K562 (cell line): ENCODE measurements around the gene NF1. TPM values are rescaled to one million over a fixed set of nuclear protein-coding genes. Genes with fewer than 3 reads are reported as not detected.
"Not testable (repeated sequence)": the region's sequence is repeated elsewhere in the genome, so short reads cannot be mapped to it uniquely, and the experiment has no call there.

Experiments used
- ATAC-seq: fragments of 200-7000 bp; cut with Tn5 transposase; 3 replicates; pipeline ENCODE4 v1.9.1; 2020; ENCODE audit warnings: moderate library complexity
- BruUV-seq: library from RNA; stranded (reverse); fragments of 400-500 nt; replicated peaks from 2 replicates; lab custom pipeline; 2021; lab: Mats Ljungman, UMichigan
- CTCF ChIA-PET: fragments of 300-600 bp; formaldehyde crosslinking; extraction: SDS; loops from one replicate; lab custom pipeline; 2021; ENCODE audit warnings: low intra/inter-chr PET ratio; lab: Yijun Ruan, JAX
- POLR2A ChIA-PET: fragments of 300-600, 350-650 bp; sonication (Branson Sonifier 250); formaldehyde crosslinking; extraction: SDS; loops from one replicate; lab custom pipeline; 2021; ENCODE audit warnings: antibody characterized with exemption, inconsistent platforms; lab: Yijun Ruan, JAX
- DNase-seq, 4 experiments: peaks; one replicate each; pipeline versions ENCODE4 v3.0.0 to v3.0.0-alpha.2; 2011 to 2018; ENCODE audit warnings: low spot score in 3 of 4, mixed read lengths in 3 of 4; ENCODE audit errors: extremely low read depth in 1 of 4
- FAIRE-seq: peaks from 2 replicates; lab custom pipeline; 2011; peaks lifted over from hg19 to GRCh38; lab: Jason Lieb, UNC
- H2AFZ ChIP-seq: 2 replicates; pipeline ENCODE4 v1.6.0; 2011; ENCODE audit warnings: low read depth, low read length, control low read depth, inconsistent platforms
- H3K27ac ChIP-seq: fragments of 200-600 bp; 3 replicates; pipeline ENCODE4 v1.8.0; 2011; ENCODE audit warnings: low read depth, mild to moderate bottlenecking, control low read depth, inconsistent platforms, low read length, moderate library complexity, mixed read lengths; ENCODE audit errors: extremely low read depth
- H3K27me3 ChIP-seq, 2 experiments: fragments of 300-600 bp in 1 of 2; 2 replicates in 1 of 2; 3 replicates in 1 of 2; pipeline versions ENCODE4 v1.6.0 to v1.8.0; 2011; ENCODE audit warnings: inconsistent platforms in 2 of 2, low read length in 2 of 2, mild to moderate bottlenecking in 1 of 2, mixed read lengths in 1 of 2, moderate library complexity in 1 of 2; ENCODE audit not compliant: control insufficient read depth in 2 of 2, insufficient read depth in 2 of 2
- H3K36me3 ChIP-seq: fragments of 300-600 bp; 3 replicates; pipeline ENCODE4 v1.8.0; 2011; ENCODE audit warnings: mild to moderate bottlenecking, low read length, inconsistent platforms; ENCODE audit not compliant: control insufficient read depth, insufficient read depth
- H3K4me1 ChIP-seq, 2 experiments: fragments of 200-600 bp in 1 of 2; replicated peaks in 1 of 2; 2 replicates in 1 of 2; 3 replicates in 1 of 2; pipeline versions ENCODE4 v1.5.1 to v1.8.0; 2011; ENCODE audit warnings: inconsistent platforms in 2 of 2, low read length in 2 of 2, mild to moderate bottlenecking in 1 of 2, mixed read lengths in 1 of 2, moderate library complexity in 1 of 2; ENCODE audit not compliant: control insufficient read depth in 2 of 2, insufficient read depth in 2 of 2
- H3K4me2 ChIP-seq: 2 replicates; pipeline ENCODE4 v1.6.1; 2011; ENCODE audit warnings: low read length, control low read depth, inconsistent platforms, mixed read lengths; ENCODE audit not compliant: insufficient read depth
- H3K4me3 ChIP-seq: fragments of 200-600 bp; sonication (generic), shearing (Covaris generic); 2 replicates; pipeline ENCODE4 v1.5.1; 2016; ENCODE audit warnings: control low read depth, inconsistent platforms
- H3K79me2 ChIP-seq: fragments of 200-600 bp; 3 replicates; pipeline ENCODE4 v1.8.0; 2011; ENCODE audit warnings: low read length, inconsistent platforms; ENCODE audit not compliant: control insufficient read depth, insufficient read depth
- H3K9ac ChIP-seq, 2 experiments: 2 replicates each; pipeline versions ENCODE4 v1.6.0 to v1.6.1; 2011; ENCODE audit warnings: low read depth in 2 of 2, low read length in 2 of 2, control low read depth in 1 of 2, inconsistent platforms in 1 of 2, mild to moderate bottlenecking in 1 of 2, mixed read lengths in 1 of 2; ENCODE audit not compliant: insufficient read depth in 1 of 2
- H3K9me1 ChIP-seq: one replicate; pipeline ENCODE4 v1.6.0; 2011; ENCODE audit warnings: inconsistent platforms, mild to moderate bottlenecking, low read length, moderate library complexity; ENCODE audit not compliant: control insufficient read depth, insufficient read depth
- H3K9me3 ChIP-seq: replicated peaks from 2 replicates; pipeline ENCODE4 v1.5.1; 2011; ENCODE audit warnings: low read depth, low read length, inconsistent platforms; ENCODE audit not compliant: control insufficient read depth, insufficient read depth
- H4K20me1 ChIP-seq: replicated peaks from 2 replicates; pipeline ENCODE4 v1.6.1; 2011; ENCODE audit warnings: low read length, inconsistent platforms, mixed read lengths; ENCODE audit not compliant: control insufficient read depth, insufficient read depth
- BHLHE40 ChIP-seq: IDR thresholded peaks from 2 replicates; pipeline ENCODE4 v1.6.1; 2011; ENCODE audit warnings: low read length, improper control_type of control experiment
- CBX3 ChIP-seq, 2 experiments: IDR thresholded peaks; 1 replicate in 1 of 2; 2 replicates in 1 of 2; pipeline ENCODE4 v1.6.1; 2012; ENCODE audit warnings: inconsistent platforms in 2 of 2, low read length in 2 of 2, borderline replicate concordance in 1 of 2, control low read depth in 1 of 2
- PRPF4 ChIP-seq: fragments of 200-400 bp; formaldehyde crosslinking; IDR thresholded peaks from one replicate; pipeline ENCODE4 v1.6.1; 2017; ENCODE audit warnings: low read length, low read depth, mild to moderate bottlenecking; ENCODE audit not compliant: insufficient read depth, poor library complexity, severe bottlenecking
- RCOR1 ChIP-seq, 2 experiments: IDR thresholded peaks; 2 replicates each; pipeline ENCODE4 v1.6.1; 2012; ENCODE audit warnings: low read depth in 2 of 2, low read length in 2 of 2, borderline replicate concordance in 1 of 2, improper control_type of control experiment in 1 of 2
- WGBS: fragments of 100-300 bp; shearing (Covaris generic); methylation state at CpG from one replicate; pipeline ENCODE4 v1.1.6; 2016; ENCODE audit warnings: low coverage, mixed read lengths; ENCODE audit not compliant: insufficient coverage; ENCODE audit errors: missing lambda C conversion rate; 5-methylcytosine and 5-hydroxymethylcytosine counted together
- in situ Hi-C: fragments of 300-500 bp; cut with MboI; formaldehyde crosslinking; loops from 4 replicates; pipeline ENCODE4 v1.15.0; 2018; ENCODE audit warnings: inconsistent platforms, mixed read lengths
- intact Hi-C: fragments of 100-400 bp; cut with micrococcal nuclease; formaldehyde crosslinking; loops from 2 replicates; pipeline ENCODE4 v1.14.2; 2022
- polyA plus RNA-seq, 8 experiments: library from polyadenylated mRNA; depleted of rRNA in 4 of 8; stranded (reverse) in 5 of 8; unstranded in 3 of 8; fragments of >200 nt; fragmentation: Nextera tagmentation in 2 of 8; fragmentation: Illumina TruSeq in 1 of 8; extraction: Ambion mirVana in 2 of 8; extraction: Trizol in 1 of 8; gene quantifications; 2 replicates each; pipeline versions ENCODE4 v1.2.1 to v1.2.3, GENCODE V29; 2011 to 2014; ENCODE audit warnings: inconsistent platforms in 1 of 8, missing spikeins in 1 of 8
- total RNA-seq, 7 experiments: library from RNA; depleted of rRNA in 6 of 7; stranded (reverse); fragments of >200 nt in 6 of 7; fragmentation: Illumina TruSeq in 2 of 7; extraction: Trizol in 2 of 7; gene quantifications; 2 replicates each; pipeline versions ENCODE4 v1.2.1 to v1.2.3, GENCODE V29; 2011 to 2021; ENCODE audit warnings: low replicate concordance in 1 of 7

Gene NF1
- total and polyA plus RNA-seq, 9 of the 15 experiments (the other 6 are each of a cell fraction or from before 2014, with no cell fraction given), result 3.4 to 41.9 (median 24.3) TPM

DNA sequence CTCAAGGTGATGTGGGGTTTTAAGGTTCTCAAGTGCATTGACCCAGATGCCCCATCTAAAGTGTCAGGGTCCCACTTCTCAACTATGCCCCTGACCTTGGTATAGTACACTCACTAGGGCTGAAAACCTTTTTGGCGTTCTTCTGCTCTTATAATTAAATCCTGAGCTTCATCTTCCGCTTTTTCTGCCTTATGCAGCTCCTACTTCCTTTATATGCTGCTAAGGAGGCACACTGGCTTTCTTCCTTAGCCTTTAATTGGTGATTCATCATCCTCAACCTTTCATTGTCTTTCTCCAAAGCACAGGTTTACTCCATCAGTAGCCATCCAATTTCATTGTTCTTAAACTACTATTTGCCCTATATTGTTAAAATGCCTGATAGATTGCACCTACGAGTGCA, 5.3 kb upstream of the NF1 start:
- H3K4me1 ChIP-seq, result peaks cover 6 to 8% of the 10 kb centered on the region in 2 experiments
- H3K36me3 ChIP-seq, result no peaks in the 10 kb centered on the region; the same call in 2 of the 3 replicates
- in situ Hi-C loops (no loop called here), intact Hi-C loops (no loop called here)
- no peaks in the 10 kb centered on the region for H3K9me1 ChIP-seq
- ATAC-seq (no peak), FAIRE-seq (no peak), DNase-seq (no peak)
- CTCF ChIA-PET, result no interaction called here
- H3K4me2 ChIP-seq, result no peak overlapping the region
- no peaks in the 10 kb centered on the region for H3K27me3 ChIP-seq
- BruUV-seq, result no TSS peak
- no peak overlapping the region for H2AFZ ChIP-seq
- POLR2A ChIA-PET, result interaction anchor here (1.7 to 1.8 kb wide), 2 partner anchors 11 to 16 kb away, joined by 4 to 8 read pairs; no protein-coding TSS in a partner anchor
- no peak overlapping the region for H3K4me3 ChIP-seq
- no peaks in the 10 kb centered on the region for H3K9me3 ChIP-seq
- WGBS, result 46% methylated on average over 3 of the region's 3 CpGs
- no peaks in the 10 kb centered on the region for H4K20me1 ChIP-seq
- no peak overlapping the region for H3K27ac ChIP-seq
- TF ChIP-seq PRPF4 (no peak), RCOR1 (IDR thresholded peaks at IDR 0.05; ENCODE audit: borderline replicate concordance in 1 of 2, low read depth in 2 of 2, low read length in 2 of 2) (no peak), BHLHE40 (no peak), CBX3 (IDR thresholded peaks at IDR 0.05; ENCODE audit: borderline replicate concordance in 1 of 2, low read length in 2 of 2) (no peak)
- H3K79me2 ChIP-seq, result no peaks in the 10 kb centered on the region
- H3K9ac ChIP-seq, result no peak overlapping the region

DNA sequence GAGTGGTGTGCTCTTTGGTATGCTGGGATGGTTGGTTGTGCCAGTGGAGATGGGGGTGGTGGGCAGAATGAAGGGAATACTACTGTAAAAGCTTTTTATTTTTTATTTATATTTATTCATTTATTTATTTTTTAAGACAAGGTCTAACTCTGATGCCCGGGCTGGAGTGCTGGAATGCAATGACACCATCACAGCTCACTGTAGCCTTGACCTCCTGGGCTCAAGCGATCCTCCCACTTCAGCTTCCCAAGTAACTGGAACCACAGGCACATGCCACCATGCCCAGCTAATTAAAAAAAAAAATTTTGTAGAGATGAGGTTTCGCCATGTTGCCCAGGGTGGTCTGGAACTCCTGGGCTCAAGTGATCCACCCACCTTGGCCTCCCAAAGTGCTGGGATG, 4.1 kb upstream of the NF1 start:
- H3K79me2 ChIP-seq, H3K4me3 ChIP-seq, H3K9me3 ChIP-seq, H3K27me3 ChIP-seq, DNase-seq, H3K4me1 ChIP-seq, FAIRE-seq, H3K4me2 ChIP-seq, H3K9me1 ChIP-seq, H4K20me1 ChIP-seq, ATAC-seq, BruUV-seq, H3K9ac ChIP-seq, H3K36me3 ChIP-seq, CTCF ChIA-PET, H2AFZ ChIP-seq, H3K27ac ChIP-seq, in situ Hi-C loops: not testable (repeated sequence)
- POLR2A ChIA-PET, result interaction anchor here (0.6 to 1.7 kb wide), 4 partner anchors 10 to 38 kb away, joined by 3 to 4 read pairs (median 4); no protein-coding TSS in a partner anchor
- intact Hi-C loops, result loop anchor here (5.0 kb wide), 1 partner anchor 127 kb away; no protein-coding TSS in a partner anchor
- 54% methylated on average over 3 of the region's 3 CpGs for WGBS
